Measurements from ENCODE around the gene MIOS. TPM values are rescaled to one million over a fixed set of nuclear protein-coding genes. Genes with fewer than 3 reads are reported as not detected.

Gene MIOS
- polyA plus RNA-seq, 2 of the 4 experiments (the other 2 are of a cell fraction): 19.1 to 49.1 TPM

DNA sequence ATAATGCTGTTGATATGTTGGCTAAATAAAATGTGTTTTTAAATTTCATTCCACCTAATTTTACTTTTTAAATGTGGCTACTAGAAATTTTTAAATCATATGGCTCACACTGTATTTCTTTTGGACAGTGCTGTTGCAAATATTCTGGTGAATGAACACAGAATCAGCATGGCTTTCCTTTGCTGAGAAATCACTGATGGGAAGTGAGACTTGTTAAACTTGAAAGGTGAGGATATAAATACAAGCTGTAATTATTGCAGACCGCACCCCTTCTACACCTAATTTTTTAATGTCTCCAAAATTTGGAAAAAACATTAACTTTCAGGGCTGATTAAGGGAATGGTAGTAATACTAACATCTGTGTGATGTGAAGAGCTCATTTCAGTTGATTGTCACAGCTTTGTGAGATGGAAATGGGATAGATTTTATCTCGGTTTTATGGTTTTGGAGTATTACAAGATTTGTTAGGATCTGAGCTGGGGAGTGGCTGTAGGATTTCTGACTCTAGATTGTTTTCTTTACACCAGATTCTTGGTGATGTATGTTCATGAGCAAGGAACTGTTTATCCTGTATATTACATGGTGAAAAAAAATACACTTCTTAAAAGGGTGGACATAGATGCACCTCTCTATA lies 1.3 kb downstream of the MIOS start:
- WGBS (ENCODE audit: missing lambda C conversion rate): 73% methylated on average over 2 of the region's 2 CpGs
- TF ChIP-seq FOXS1 (CRISPR knock-in tag; IDR thresholded peaks at IDR 0.05): no peak
- no peak for TF ChIP-seq HDAC2 (IDR thresholded peaks at IDR 0.05)
- TF ChIP-seq RAD21 (conservative IDR thresholded peaks at IDR 0.05 in 1 of 2, IDR thresholded peaks at IDR 0.05 in 1 of 2): no peak
- no peak for TF ChIP-seq SREBF2 (IDR thresholded peaks at IDR 0.05)
- TF ChIP-seq NR3C1 (IDR thresholded peaks at IDR 0.05): no peak
- TF ChIP-seq NFE2L2 (conservative IDR thresholded peaks at IDR 0.05; ENCODE audit: low read length): no peak
- TF ChIP-seq, protein P1, sequence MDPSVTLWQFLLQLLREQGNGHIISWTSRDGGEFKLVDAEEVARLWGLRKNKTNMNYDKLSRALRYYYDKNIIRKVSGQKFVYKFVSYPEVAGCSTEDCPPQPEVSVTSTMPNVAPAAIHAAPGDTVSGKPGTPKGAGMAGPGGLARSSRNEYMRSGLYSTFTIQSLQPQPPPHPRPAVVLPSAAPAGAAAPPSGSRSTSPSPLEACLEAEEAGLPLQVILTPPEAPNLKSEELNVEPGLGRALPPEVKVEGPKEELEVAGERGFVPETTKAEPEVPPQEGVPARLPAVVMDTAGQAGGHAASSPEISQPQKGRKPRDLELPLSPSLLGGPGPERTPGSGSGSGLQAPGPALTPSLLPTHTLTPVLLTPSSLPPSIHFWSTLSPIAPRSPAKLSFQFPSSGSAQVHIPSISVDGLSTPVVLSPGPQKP (IDR thresholded peaks at IDR 0.05; ENCODE audit: low read depth, low read length): no peak
- TF ChIP-seq, protein P2, sequence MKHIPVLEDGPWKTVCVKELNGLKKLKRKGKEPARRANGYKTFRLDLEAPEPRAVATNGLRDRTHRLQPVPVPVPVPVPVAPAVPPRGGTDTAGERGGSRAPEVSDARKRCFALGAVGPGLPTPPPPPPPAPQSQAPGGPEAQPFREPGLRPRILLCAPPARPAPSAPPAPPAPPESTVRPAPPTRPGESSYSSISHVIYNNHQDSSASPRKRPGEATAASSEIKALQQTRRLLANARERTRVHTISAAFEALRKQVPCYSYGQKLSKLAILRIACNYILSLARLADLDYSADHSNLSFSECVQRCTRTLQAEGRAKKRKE (CRISPR knock-in tag; IDR thresholded peaks at IDR 0.05; ENCODE audit: low read depth): no peak
- no peak for TF ChIP-seq HEYL (CRISPR knock-in tag; IDR thresholded peaks at IDR 0.05)
- TF ChIP-seq, protein P3, sequence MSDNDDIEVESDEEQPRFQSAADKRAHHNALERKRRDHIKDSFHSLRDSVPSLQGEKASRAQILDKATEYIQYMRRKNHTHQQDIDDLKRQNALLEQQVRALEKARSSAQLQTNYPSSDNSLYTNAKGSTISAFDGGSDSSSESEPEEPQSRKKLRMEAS (IDR thresholded peaks at IDR 0.05): no peak
- TF ChIP-seq KDM5A (IDR thresholded peaks at IDR 0.05): no peak
- TF ChIP-seq CBX2 (IDR thresholded peaks at IDR 0.05; ENCODE audit: borderline replicate concordance, low read depth): no peak
- TF ChIP-seq ZSCAN20 (CRISPR knock-in tag; IDR thresholded peaks at IDR 0.05): no peak
- TF ChIP-seq MAFK (IDR thresholded peaks at IDR 0.05; ENCODE audit: partially characterized antibody): no peak
- ChIA-PET POLR2A (no interaction called here), CTCF (interaction anchor here (1.0 to 1.5 kb wide), 3 partner anchors 144 to 647 kb away, joined by 3 to 4 read pairs (median 3); no protein-coding TSS in a partner anchor)
- H3K4me1 ChIP-seq: peaks cover 37% of the 10 kb centered on the region
- ATAC-seq (no peak), DNase-seq (ENCODE audit: low read depth in 1 of 2, low spot score in 1 of 2) (no peak), FAIRE-seq (no peak)
- peak overlapping the region; percentile 89 for H3K4me3 ChIP-seq
- H3K27ac ChIP-seq: peak overlapping the region; percentile 93 to 99; a peak in 5 of 6 replicates
- H3K4me2 ChIP-seq: peak overlapping the region; percentile 67
- no peaks in the 10 kb centered on the region for H3K9me3 ChIP-seq

DNA sequence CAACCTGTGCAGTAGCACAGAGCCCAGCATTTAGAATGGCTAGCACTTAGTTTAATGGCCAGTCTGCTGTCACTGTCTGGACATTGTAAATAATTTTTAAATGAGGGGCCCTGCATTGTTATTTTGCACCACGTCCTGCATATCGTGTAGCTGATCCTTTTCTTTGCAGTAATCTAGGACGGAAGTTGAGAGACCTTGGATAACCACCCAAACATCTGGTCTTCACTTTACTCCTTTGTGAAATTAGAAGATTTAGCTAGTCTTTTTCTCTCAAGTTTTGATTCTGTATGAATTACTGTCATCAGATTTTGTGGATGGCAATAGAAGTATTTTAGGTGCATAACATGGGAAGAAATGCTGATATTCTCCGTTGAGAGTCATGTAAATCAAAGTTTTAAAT lies 1.9 kb downstream of the MIOS start:
- 91% methylated on average over 4 of the region's 4 CpGs for WGBS (ENCODE audit: missing lambda C conversion rate)
- H3K4me2 ChIP-seq: peak overlapping the region; percentile 67
- no peak for FAIRE-seq
- peak overlapping the region in 1 of 2 experiments; percentile 99; a peak in 1 of 6 replicates for H3K27ac ChIP-seq
- peaks cover 37% of the 10 kb centered on the region for H3K4me1 ChIP-seq
- DNase-seq (ENCODE audit: low read depth in 1 of 2, low spot score in 1 of 2): no peak
- H3K9me3 ChIP-seq: no peaks in the 10 kb centered on the region
- TF ChIP-seq NFE2L2 (conservative IDR thresholded peaks at IDR 0.05; ENCODE audit: low read length) (no peak), FOXS1 (CRISPR knock-in tag; IDR thresholded peaks at IDR 0.05) (no peak), BHLHE40 (IDR thresholded peaks at IDR 0.05; ENCODE audit: low read depth, low read length) (no peak), ZNF302 (CRISPR knock-in tag; IDR thresholded peaks at IDR 0.05) (no peak), FOSL2 (IDR thresholded peaks at IDR 0.05) (no peak), FOSL2 (CRISPR knock-in tag; IDR thresholded peaks at IDR 0.05) (no peak), RARB (CRISPR knock-in tag; IDR thresholded peaks at IDR 0.05) (no peak)
- TF ChIP-seq, protein P2 (CRISPR knock-in tag; IDR thresholded peaks at IDR 0.05; ENCODE audit: low read depth): no peak
- TF ChIP-seq, protein P4, sequence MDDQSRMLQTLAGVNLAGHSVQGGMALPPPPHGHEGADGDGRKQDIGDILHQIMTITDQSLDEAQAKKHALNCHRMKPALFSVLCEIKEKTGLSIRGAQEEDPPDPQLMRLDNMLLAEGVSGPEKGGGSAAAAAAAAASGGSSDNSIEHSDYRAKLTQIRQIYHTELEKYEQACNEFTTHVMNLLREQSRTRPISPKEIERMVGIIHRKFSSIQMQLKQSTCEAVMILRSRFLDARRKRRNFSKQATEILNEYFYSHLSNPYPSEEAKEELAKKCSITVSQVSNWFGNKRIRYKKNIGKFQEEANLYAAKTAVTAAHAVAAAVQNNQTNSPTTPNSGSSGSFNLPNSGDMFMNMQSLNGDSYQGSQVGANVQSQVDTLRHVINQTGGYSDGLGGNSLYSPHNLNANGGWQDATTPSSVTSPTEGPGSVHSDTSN (IDR thresholded peaks at IDR 0.05): no peak
- H3K4me3 ChIP-seq: 0 out of 3 replicates have a peak overlapping the region, but pooled peaks have one; percentile 89
- ATAC-seq: no peak
- ChIA-PET POLR2A (no interaction called here), CTCF (interaction anchor here (1.5 kb wide), 1 partner anchor 145 kb away, joined by 4 read pairs; no protein-coding TSS in a partner anchor)

All from A549 (cell line).